ENCODE results near the gene EXOSC10.

Gene EXOSC10

GRCh38 chr1:11134251-11134897, 34.7 kb upstream of the EXOSC10 start:
- peaks cover 17 to 91% of the 10 kb centered on the region in 2 experiments for H3K36me3 ChIP-seq (ENCODE audit: control insufficient read depth in 2 of 2, insufficient read depth in 1 of 2, low read length in 2 of 2)
- no peak overlapping the region for H3K4me3 ChIP-seq (ENCODE audit: low read depth, low read length)
- peak; percentile 86 for TF ChIP-seq ZNF366 (tag by site-specific recombination; conservative IDR thresholded peaks at IDR 0.05)
- TF ChIP-seq ZNF843 (tag by site-specific recombination; IDR thresholded peaks at IDR 0.05) = peak; percentile 91
- no peak for TF ChIP-seq PRDM10 (tag by site-specific recombination; IDR thresholded peaks at IDR 0.05)
- peak; percentile 93 for TF ChIP-seq ZNF580 (tag by site-specific recombination; IDR thresholded peaks at IDR 0.05)
- TF ChIP-seq KLF10 (tag by site-specific recombination; IDR thresholded peaks at IDR 0.05) = peak; percentile 21; the same call in 1 of the 2 replicates
- TF ChIP-seq ZEB2 (tag by site-specific recombination; IDR thresholded peaks at IDR 0.05) = peak; percentile 76
- TF ChIP-seq, protein P1, sequence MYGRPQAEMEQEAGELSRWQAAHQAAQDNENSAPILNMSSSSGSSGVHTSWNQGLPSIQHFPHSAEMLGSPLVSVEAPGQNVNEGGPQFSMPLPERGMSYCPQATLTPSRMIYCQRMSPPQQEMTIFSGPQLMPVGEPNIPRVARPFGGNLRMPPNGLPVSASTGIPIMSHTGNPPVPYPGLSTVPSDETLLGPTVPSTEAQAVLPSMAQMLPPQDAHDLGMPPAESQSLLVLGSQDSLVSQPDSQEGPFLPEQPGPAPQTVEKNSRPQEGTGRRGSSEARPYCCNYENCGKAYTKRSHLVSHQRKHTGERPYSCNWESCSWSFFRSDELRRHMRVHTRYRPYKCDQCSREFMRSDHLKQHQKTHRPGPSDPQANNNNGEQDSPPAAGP (tag by site-specific recombination; IDR thresholded peaks at IDR 0.05) = peak; percentile 57; the same call in 1 of the 2 replicates
- TF ChIP-seq PATZ1 (tag by site-specific recombination; IDR thresholded peaks at IDR 0.05) = no peak; the same call in 1 of the 2 replicates
- TF ChIP-seq ZNF600 (tag by site-specific recombination; IDR thresholded peaks at IDR 0.05) = peak; percentile 99
- TF ChIP-seq SCRT2 (tag by site-specific recombination; IDR thresholded peaks at IDR 0.05) = peak; percentile 77; the same call in 1 of the 2 replicates
- 0 out of 2 replicates have a peak, but pooled peaks have one; percentile 7 for TF ChIP-seq KLF16 (tag by site-specific recombination; IDR thresholded peaks at IDR 0.05)
- peak; percentile 68; the same call in 1 of the 2 replicates for TF ChIP-seq ZNF549 (tag by site-specific recombination; IDR thresholded peaks at IDR 0.05)
- no peak for TF ChIP-seq ZNF16 (tag by site-specific recombination; IDR thresholded peaks at IDR 0.05; ENCODE audit: low read depth)
- TF ChIP-seq ZNF501 (tag by site-specific recombination; IDR thresholded peaks at IDR 0.05) = peak; percentile 59; the same call in 1 of the 2 replicates
- TF ChIP-seq FEZF1 (tag by site-specific recombination; IDR thresholded peaks at IDR 0.05) = peak; percentile 84
- peak; percentile 83 for TF ChIP-seq SP7 (tag by site-specific recombination; IDR thresholded peaks at IDR 0.05)
- peak; percentile 12; the same call in 1 of the 2 replicates for TF ChIP-seq ZNF394 (tag by site-specific recombination; IDR thresholded peaks at IDR 0.05; ENCODE audit: borderline replicate concordance)
- no peak for TF ChIP-seq ZNF791 (tag by site-specific recombination; IDR thresholded peaks at IDR 0.05)
- TF ChIP-seq, protein P2, sequence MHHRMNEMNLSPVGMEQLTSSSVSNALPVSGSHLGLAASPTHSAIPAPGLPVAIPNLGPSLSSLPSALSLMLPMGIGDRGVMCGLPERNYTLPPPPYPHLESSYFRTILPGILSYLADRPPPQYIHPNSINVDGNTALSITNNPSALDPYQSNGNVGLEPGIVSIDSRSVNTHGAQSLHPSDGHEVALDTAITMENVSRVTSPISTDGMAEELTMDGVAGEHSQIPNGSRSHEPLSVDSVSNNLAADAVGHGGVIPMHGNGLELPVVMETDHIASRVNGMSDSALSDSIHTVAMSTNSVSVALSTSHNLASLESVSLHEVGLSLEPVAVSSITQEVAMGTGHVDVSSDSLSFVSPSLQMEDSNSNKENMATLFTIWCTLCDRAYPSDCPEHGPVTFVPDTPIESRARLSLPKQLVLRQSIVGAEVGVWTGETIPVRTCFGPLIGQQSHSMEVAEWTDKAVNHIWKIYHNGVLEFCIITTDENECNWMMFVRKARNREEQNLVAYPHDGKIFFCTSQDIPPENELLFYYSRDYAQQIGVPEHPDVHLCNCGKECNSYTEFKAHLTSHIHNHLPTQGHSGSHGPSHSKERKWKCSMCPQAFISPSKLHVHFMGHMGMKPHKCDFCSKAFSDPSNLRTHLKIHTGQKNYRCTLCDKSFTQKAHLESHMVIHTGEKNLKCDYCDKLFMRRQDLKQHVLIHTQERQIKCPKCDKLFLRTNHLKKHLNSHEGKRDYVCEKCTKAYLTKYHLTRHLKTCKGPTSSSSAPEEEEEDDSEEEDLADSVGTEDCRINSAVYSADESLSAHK (tag by site-specific recombination; IDR thresholded peaks at IDR 0.05) = peak; percentile 68
- TF ChIP-seq GLIS2 (tag by site-specific recombination; IDR thresholded peaks at IDR 0.05) = 0 out of 2 replicates have a peak, but pooled peaks have one; percentile 33
- peak; percentile 83 for TF ChIP-seq ZNF660 (tag by site-specific recombination; IDR thresholded peaks at IDR 0.05)
- TF ChIP-seq, protein P3, sequence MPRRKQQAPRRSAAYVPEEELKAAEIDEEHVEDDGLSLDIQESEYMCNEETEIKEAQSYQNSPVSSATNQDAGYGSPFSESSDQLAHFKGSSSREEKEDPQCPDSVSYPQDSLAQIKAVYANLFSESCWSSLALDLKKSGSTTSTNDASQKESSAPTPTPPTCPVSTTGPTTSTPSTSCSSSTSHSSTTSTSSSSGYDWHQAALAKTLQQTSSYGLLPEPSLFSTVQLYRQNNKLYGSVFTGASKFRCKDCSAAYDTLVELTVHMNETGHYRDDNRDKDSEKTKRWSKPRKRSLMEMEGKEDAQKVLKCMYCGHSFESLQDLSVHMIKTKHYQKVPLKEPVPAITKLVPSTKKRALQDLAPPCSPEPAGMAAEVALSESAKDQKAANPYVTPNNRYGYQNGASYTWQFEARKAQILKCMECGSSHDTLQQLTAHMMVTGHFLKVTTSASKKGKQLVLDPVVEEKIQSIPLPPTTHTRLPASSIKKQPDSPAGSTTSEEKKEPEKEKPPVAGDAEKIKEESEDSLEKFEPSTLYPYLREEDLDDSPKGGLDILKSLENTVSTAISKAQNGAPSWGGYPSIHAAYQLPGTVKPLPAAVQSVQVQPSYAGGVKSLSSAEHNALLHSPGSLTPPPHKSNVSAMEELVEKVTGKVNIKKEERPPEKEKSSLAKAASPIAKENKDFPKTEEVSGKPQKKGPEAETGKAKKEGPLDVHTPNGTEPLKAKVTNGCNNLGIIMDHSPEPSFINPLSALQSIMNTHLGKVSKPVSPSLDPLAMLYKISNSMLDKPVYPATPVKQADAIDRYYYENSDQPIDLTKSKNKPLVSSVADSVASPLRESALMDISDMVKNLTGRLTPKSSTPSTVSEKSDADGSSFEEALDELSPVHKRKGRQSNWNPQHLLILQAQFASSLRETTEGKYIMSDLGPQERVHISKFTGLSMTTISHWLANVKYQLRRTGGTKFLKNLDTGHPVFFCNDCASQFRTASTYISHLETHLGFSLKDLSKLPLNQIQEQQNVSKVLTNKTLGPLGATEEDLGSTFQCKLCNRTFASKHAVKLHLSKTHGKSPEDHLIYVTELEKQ (tag by site-specific recombination; IDR thresholded peaks at IDR 0.05; ENCODE audit: borderline replicate concordance) = 0 out of 2 replicates have a peak, but pooled peaks have one; percentile 16
- TF ChIP-seq ZNF423 (tag by site-specific recombination; IDR thresholded peaks at IDR 0.05) = peak; percentile 42; the same call in 1 of the 2 replicates

More at GRCh38 chr1:11134251-11134897, 34.7 kb upstream of the EXOSC10 start:
- Histone ChIP-seq H3K9me3 (ENCODE audit: control insufficient read depth, insufficient read depth, low read depth, low read length) (no peaks in the 10 kb centered on the region), H3K27ac (ENCODE audit: extremely low read depth, low read depth, low read length) (no peak overlapping the region), H3K4me1 (ENCODE audit: control insufficient read depth, insufficient read depth, low read length) (peaks cover 4% of the 10 kb centered on the region; the same call in 1 of the 2 replicates)
- POLR2A ChIA-PET = no interaction called here
- CTCF ChIA-PET = interaction anchor here (0.6 kb wide), 1 partner anchor 75 kb away, joined by 3 read pairs; the partner anchor contains the start of gene SRM

All from HEK293 (cell line).